Stimulated activated CD8-positive, alpha-beta memory T cell treated with anti-CD3 and anti-CD28 coated beads, Interleukin-12 subunit alpha, Interleukin-12 subunit beta, amount 100 ng/mL, for 24 hours (primary cell): ENCODE results near the gene ABCC8.

Experiments
- DNase-seq: peaks from one replicate; pipeline ENCODE4 v3.0.0-alpha.2; 2020; ENCODE audit errors: extremely low read depth

Gene ABCC8

DNA sequence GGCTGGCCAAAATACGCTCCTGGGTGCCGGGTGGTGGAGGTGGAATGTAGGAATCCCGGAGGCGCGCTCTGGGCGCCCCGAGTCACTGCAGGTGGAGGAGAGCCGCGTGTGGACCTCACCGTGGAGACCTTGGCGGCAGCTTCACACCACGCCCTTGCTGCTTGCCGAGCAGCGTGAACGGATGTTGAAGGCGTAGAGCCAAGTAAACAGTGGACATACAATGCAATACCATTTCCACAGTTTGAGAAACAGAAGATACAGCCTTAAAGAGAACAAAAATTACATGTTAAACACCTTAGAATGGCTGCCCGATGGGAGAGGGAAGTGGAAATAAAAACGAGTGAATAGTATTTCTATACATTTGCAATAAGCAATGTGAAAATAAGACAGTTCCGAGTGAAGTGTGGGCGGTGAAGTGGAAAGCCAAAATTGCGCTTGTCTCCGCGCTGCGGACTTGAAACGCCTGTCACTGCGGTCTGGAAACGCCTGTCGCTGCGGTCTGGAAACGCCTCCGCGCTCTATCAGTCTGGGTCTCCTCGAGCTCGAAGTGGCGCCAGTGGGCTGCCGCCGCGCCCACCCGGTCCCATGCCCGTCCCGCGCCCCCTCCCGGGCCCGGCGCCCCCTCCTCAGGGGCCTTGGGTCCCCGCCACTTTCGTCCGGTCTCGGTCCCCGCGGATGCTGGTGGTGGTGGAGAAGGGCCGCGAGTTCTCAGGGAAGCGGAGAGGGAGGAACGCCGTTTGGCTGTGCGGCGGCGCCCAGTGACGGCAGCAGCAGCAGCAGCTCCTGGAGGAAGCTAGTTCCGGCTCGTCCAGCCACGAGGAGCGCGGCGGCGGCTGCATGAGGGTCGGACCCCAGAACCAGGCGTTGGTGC lies 123.5 kb downstream of the ABCC8 start:
- DNase-seq = peak; percentile 31

DNA sequence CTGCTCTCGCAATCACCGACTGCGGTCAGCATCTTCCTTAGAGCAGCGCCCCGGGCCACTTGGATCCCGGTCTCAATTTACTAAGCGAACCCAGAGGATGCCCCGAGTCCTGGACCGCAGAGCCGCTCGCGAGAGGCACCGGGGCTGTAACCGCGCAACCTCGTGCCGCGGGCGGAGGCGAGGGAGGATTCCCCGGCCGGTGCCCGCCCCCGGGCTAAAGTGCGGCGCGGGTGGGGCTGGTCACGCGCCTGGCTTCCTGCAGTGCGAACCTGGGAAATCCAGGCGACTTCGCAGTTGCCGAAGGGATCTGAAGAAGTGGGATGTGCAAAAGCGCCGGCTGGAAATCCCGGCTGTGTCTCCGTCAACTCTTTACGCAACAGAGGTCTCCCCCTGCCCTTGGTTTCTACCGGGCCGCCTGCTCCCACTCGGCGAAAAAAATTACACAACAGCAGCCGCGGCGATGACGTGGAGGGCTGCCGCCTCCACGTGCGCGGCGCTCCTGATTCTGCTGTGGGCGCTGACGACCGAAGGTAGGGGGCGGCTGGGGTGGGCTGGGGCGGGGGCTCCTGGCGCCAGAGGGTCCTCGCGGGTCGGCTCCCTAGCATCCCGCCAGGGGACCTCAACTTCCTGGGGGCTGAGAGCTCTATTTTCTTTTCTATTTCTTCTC lies 125.0 kb downstream of the ABCC8 start, which contains the start of gene NCR3LG1:
Gene NCR3LG1 (plus strand): TSS at position 291 of the 667 bp plus-strand sequence. CDS start 170 bp downstream, at position 461.
- peak; percentile 19 for DNase-seq

DNA sequence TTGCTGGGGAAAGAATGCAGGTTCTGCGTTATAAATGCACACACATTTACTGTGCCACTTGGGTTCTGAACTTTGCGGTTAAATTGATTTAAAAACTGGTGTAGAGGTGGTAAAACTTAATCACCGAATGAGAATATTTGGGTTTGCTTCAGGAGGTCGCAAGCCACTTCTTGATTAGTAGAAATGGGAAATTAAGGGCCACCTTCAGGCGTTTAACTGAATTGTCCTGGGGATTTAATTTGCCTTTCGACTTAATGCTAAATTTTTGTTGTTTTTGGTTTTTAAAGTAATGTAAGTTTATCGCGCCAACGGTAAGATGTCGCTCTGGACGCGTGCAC lies 125.5 kb downstream of the ABCC8 start:
- no peak for DNase-seq

DNA sequence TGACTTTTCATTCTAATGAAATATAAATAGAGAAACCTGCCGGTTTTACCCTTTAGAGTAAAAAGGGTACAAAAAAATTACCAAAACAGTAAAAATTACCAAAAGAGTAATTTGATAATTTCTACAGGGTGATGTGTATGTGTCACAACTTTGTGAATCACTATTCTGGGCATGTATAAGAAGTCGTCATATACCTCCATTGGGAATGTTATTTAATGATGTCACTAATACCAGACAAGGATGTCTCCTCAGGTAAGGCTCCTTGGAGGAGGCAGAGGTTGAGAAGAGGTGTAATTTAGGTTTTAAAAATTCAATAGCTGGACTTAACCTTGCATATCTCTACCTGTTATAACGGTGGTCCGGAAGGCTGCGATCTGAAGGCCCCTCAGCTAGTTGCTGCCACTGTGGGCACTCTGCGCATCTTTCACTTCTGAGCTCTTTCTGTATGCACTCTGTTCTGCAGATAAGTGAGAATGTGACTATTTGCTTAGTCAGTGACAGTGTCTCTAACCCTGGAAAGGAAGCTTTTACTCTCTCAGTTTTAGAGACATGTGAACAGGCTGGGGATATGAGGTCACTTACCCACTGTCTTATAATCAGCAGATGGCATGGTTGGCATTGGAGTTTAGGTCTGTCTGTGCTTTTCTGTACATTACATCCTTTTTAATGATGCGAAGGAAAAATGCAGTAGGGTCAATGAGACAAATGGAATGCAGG lies 126.0 kb downstream of the ABCC8 start:
- no peak for DNase-seq

DNA sequence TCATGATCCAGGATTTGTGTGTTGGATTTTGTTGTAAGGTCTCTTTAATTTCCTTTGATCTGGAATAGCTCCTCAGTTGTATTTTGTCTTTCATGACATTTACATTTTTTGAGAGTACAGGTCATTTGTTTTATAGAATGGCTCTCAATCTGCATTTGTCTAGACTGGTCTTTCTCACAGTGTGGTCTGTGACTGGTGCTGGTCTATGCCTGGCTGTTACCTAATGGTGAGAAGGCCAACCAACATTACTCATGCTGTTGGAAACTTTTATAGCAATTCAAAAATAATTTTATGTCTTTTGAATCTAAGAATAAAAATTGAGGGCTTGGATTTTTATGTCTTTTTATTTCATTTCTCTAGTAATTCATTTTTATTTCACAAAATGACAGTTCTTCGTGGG lies 129.0 kb downstream of the ABCC8 start:
- DNase-seq = no peak

DNA sequence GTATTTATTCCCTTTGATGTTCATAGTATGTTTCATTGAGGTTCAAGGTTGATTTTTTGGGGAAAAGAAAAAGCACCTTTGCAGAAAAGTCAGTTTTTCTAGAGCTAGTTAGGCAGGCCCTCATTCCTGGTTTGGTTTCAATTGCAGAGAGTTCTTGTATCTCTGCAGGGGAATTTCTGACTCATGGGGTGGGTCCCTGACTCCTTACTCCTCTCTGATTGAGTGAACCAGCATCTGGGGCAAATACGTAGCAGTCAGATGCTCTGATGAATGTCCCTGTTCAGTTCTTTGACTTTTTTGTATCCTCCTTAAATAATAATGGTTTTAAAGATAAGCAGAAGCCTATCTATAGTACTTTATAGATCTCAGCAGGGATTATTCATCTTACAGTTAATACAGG lies 132.7 kb downstream of the ABCC8 start:
- no peak for DNase-seq

DNA sequence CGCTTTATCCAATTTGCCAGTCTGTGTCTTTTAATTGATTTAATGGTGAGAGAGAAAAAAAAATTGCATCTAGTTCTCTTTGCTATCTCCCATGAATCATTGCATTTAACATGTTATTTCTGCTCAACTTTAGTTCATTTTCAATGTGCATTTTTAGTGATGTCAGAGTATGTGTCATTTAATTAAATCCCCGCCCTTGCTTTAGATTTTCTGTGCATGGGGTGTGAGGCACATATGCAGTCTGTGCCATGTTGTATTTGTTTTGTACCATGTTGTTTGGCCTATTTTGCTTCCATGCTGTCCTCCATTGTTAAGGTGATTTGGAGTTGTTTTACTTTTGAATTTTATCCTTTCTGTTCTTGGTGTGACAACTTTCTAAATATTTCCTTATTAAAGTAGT lies 133.4 kb downstream of the ABCC8 start:
- DNase-seq = no peak
